HG03520 (cell line): Measurements from ENCODE around the gene PPP4R2.
A peak's percentile ranks its signal among the peaks of the same experiment; 100 is the strongest.
"Not testable (repeated sequence)": the region's sequence is repeated elsewhere in the genome, so short reads cannot be mapped to it uniquely, and the experiment has no call there.

Source experiments
- ATAC-seq: cut with Tn5 transposase; IDR thresholded peaks from one replicate; pipeline ENCODE4 v1.9.1; 2021; ENCODE audit warnings: mild to moderate bottlenecking, moderate library complexity; ENCODE audit not compliant: unreplicated experiment

The PPP4R2 gene

DNA sequence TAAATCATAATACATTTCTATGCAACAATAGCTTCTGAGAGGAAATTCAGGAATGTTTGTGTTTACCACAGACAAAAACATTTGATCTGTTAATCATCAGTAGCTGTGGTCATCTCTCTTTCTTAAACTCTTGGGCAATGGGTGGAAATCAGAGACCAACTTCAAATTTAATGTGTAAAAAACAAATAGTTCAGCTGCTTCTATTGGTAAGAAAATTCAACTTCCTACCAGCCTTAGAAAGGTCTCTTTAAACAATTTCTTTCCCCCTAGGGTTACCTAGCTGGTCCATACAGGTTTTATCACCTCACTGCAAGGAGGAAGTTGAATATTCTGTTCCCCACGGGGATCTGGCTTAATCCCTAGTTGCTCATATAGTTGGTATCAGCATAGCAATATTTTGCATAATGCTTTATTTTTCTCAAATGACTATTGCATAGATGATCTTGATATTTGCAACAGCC is 20.3 kb upstream of the PPP4R2 start:
- ATAC-seq = no peak

DNA sequence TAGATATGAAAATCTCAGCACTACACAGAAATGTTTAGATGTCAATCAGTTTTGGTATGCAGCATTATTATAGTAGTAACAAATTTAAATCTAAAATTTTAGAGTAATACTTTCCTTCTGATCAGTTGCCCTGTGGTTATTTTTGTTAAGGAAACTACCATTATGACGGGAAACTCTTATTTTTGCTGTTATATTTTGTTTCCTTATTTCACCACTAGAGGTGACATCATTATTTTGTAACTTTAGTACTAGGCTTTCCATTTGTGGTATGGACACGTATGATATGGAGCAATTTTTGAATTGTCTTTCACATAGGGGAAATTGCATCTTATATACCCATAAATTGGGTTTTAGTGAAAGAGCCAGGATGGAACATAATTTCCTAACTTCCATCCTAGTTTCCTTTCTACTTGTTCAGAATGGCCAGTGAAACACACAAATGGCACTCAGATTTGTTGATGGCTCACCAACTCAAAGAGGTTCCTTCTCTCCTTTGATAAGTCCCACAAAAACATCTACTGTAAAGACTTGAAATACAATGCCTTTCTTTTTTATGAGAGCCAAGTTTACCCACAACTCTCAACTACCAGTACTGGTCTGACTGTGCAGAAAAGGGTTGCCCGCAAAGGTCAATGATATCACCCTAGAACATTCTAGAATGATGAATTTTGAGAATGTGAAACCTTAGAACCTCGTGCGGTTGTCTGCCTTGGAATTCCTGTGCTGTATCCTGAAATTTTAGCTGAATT is 19.4 kb upstream of the PPP4R2 start:
- peak; percentile 63 for ATAC-seq

DNA sequence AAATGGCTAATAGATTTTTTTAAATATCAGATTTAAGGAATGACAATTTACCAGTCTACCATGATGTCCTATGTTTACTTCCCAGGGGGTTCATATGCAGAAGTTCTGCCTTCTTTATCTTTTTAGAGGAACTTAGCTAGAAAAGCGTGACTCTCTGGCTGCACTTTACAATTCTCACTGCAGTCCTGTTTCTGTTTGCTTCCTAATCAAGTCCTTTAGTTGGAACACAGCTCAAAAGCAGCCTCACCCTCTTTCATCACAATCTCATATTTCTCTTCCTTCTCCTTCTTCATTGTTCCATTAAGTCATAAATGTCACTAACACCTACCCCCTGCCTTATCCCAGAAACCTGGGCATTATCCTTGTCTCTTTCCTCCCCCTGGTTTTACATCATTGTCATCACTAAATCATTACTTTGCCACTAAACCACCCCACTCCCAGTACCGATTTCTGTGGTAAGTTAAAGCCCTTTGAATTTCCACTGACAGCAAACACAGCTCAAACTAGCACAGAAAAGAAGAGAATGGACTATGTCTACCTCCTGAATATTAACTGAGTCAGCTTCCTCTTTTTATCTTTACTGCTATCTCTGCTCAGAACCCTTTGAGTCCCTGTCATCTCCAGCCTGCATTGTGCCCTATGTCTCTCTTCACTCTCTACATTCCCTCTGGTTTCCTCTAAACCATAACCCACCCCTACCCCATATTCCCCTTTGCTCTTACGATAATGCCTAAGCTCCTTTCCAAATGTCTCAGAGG is 13.8 kb upstream of the PPP4R2 start:
- no peak for ATAC-seq

DNA sequence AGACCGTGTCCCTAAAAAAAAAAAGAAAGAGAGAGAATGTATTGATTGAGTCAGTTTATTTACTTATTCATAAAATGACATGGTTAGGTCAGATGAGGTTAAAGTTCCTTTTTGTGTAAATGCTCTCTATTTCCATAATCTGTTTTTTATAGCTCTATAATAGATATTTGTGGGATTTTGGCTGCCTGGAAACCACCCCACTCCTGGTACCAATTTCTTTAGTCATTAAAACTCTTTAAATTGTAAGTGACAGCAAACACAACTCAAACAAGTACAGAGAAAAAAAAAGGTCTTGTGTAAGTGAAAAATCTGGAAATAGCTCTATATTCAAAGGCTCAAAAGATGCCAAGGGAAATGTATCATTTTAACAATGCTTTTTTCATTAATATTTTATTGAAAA is 11.0 kb upstream of the PPP4R2 start:
- ATAC-seq = no peak

DNA sequence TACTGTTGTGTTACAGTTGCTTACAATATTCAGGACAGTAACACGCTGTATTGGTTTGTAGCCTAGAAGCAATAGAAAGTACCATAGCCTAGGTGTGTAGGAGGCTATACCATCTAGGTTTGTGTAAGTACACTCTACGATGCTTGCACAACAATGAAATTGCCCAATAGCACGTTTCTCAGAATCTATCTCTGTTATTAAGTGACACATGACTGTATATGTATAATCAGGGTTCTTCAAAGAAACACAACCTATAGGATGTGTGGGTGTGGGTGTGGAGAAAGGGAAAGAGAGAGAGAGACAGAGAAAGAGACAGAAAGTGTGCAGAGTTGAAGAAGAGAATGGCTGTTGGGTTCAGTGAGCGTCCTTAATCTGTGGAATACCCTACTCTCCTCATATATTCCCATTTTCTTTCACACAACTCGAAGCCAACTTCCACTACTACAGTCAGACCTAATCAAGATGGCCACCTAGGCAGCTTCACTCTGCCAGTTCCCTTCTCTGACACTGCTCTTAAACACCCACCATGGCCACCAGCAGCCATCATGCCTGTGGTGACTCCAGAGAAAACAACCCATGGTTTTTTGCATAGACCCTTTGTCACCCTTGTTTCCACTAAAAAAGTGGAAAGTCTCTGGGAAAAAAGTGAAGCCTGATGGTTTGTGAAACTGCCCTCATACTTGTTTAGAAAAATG is 5.8 kb upstream of the PPP4R2 start:
- no peak for ATAC-seq

DNA sequence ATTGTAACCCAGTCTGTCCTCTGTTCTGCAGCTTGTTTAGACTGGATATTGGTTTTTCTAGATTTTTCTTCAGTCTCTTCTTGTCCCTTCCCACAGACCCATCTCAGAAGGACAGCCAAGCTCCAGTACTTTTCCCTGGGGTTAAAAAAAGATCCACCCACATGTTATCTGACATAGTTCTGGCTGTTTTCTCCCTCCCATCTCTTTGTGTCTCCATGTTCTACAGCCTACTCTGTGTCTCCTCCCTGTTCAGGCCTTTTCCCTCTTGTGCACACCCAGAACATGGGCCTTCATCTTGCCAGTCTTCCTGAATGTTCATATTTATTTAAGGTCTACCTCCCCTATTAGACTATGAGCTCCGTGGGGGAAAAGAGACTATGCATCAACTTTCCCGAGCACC is 5.1 kb upstream of the PPP4R2 start:
- ATAC-seq = no peak

DNA sequence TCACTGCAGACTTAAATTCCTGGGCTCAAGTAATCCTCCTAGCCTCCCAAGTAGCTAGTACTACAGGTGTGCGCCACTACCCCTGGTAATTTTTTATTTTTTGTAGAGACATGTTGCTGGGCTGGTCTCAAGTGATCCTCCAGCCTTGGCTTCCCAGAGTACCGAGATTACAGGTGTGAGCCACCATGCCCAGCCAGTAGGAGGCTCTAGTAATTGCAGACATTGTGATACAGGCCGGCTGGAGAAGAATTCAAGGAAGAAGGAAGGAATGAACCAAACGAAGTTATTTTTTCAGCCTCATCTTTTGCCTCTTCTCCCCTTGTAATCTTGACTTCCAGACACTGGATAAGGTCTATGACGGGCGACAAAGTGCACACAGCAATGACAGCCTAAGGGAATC is 3.2 kb upstream of the PPP4R2 start:
- ATAC-seq = no peak

DNA sequence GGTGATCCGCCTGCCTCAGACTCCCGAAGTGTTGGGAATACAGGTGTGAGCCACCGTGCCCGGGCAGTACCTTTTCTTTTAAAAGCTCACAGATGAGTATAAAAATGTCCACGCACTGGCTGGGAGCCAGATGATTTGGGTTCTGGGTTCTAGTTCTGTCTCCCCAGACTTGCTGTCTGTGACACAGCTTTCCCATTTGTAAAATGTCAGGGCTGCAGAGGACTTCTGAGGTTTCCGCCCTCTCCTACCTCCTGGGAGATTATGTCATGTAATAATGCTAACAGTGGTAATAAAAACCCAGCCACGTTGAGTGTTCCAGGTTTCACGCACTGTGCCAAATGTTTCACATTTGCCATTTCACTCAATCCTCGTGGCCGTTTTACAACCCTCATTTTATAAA is 1.3 kb upstream of the PPP4R2 start:
- ATAC-seq = no peak

DNA sequence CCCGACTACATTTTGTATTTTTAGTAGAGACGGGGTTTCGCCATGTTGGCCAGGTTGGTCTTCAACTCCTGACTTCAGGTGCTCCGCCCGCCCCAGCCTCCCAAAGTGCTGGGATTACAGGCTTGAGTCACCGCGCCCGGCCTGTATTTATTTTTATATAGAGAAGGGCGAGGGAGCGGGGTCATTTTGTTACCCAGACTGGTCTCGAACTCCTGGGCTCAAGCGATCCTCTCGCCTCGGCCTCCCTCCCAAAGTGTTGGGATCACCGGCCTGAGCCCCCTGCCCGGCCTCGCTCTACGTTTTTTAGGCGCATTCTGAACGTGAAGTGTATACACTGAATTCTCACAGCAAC is 514 bp upstream of the PPP4R2 start:
- ATAC-seq = no peak

DNA sequence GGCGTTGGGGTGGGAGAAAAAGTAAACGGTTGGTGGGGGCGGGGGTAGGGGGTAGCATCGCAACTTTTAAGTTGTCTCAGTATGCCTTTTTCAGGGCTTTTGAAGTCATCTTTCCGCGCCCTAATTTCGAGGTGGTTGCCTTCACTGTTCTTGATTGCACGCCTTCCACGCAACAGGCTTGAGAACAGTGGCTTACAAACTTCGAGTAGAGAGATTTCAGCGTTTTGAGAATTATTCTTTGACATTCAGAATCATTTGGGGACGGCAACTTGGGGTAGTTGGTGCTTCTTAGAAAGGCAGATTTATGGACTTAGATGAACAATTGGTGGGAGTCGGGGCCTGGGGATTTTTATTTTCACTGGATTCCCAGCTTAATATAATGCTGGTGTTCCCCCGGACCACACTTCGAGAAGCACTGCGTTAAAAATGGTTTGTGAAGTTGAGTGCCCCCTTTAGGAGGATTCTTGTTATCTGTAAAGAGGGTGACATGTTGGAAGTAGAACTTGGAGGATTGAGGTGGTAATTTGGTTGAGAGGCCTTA is 880 bp downstream of the PPP4R2 start:
- peak; percentile 1 for ATAC-seq

DNA sequence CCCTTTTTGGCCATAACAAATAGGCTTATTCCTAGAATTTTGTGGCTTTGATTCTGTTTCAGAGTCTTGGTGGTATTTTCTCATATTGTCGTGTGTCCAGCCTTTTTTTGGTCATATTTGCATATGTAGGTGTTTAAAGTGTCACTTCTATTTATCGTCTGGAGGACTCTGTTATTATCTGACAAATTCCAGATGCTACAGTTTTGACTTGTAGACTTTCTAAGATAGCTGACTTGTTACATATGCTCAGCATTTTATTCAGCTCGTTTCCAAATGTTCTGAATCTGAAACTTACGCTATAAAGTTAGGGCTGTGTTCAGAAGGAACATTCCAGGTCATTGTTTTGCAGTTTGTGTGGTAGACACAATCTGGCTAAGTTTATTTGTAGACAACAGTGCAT is 1.9 kb downstream of the PPP4R2 start:
- ATAC-seq = no peak

DNA sequence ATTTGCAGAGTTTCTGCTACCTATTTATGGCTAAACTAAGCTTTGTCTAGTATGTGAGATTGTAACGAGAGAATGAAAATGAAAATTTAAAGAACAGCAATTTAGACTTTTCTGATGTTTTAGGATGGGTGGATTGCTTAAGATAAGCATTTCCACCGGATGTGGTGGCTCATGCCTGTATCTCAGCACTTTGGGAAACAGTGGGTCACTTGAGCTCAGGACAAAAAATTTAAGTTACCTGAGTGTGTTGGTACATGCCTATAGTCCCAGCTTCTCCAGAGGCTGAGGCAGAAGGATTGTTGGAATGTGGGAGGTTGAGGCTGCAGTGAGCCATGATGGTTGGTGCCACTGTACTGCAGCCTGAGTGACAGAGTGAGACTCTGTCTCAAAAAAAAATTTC is 3.3 kb downstream of the PPP4R2 start:
- ATAC-seq = no peak

DNA sequence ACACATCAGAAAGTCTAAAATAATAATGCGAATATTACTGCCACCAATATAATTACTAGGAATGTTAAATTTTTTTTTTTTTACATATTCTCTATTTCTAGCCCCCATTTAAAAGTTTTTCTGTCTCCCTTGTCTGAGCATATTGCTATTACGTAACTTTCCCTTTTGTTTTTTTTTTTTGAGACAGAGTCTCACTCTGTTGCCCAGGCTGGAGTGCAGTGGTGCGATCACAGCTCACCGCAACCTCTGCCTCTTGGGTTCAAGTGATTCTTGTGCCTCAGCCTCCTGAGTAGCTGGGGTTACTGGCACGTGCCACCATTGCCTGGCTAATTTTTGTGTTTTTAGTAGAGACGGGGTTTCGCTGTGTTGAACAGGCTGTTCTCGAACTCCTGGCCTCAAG is 6.4 kb downstream of the PPP4R2 start:
- ATAC-seq = not testable (repeated sequence)

DNA sequence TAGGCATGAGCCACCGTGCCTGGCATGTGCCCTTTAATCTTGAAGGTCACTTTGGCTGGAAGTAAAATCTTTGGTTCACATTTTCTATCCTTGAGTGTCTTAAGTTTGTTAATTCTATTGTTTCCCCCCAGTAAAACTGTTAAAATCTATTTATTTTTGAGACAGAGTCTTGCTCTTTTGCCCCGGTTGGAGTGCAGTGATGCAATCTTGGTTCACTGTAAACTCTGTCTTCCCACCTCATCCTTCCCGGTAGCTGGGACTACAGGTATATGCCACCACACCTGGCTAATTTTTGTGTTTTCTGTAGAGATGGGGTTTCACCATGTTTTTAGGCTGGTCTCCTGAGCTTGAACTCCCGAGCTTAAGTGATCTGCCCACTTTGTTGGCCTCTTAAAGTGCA is 7.7 kb downstream of the PPP4R2 start:
- ATAC-seq = no peak

DNA sequence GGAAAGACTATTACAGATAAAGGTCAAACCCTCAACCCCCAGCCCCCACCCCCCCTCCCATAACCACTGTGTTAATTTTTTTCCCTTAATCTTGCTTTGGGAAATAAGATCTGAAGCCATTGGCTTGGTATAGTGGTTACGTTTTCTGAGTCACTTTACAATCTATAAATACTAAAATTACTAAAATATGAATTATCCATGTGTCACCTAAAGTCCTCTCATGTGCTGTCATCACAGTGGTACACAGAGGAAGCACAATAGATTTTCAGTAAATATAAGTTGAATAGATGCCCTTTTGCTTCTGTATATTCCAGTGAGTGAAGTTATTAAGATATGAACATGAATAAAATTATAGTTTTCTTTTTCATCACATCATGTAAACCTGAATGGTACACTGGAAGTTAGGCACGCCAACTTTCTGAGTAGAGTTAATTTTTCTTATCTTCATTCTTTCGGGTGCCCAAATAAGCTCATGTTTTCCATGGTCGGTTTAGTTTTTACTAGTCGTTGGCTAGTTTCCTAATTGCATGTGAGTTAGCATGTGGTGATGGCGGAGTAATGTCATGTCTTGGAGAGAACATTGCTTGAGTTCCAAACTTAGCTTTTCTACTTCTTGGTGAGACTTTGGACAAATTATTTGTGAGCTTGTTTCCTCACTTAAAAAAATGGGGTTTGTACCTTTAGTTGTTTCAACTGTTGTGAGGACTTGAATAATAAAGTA is 11.5 kb downstream of the PPP4R2 start:
- ATAC-seq = no peak

DNA sequence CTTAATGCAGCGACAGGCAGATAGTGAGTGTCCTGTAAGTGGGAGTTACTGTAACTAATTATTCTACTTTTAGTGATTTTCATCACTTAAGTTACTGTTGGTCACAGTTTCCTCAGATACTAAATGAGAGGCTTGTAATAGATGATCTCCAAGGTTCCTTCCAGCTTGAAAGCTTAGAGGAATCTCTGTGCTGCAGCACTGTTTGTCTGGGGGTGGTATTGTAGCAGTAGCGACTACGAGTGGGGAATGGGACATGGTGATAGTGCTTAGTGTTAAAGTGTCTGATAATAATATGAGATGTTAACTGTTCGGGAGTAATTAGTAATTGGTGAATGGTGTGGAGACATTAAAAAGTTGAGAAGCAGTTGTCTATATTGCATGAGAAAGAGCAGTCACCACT is 12.4 kb downstream of the PPP4R2 start:
- ATAC-seq = no peak

DNA sequence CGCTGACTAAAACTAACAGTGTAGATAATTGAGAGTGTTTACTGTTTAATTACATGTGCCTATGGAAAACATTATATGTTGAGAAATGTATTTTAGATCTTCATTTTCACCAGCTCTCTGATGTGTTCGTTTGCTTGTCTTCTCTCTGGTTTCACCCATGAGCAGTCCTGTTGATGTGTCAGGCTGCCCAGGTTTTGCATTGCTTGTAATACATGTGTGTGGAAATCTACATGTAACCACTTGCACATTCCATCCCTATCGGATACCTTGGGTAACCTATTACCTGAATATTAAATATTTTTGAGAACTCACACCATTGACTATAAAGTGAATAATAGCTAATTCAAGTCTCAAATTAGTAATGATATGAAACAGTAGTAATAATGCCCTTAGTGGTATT is 13.1 kb downstream of the PPP4R2 start:
- no peak for ATAC-seq

DNA sequence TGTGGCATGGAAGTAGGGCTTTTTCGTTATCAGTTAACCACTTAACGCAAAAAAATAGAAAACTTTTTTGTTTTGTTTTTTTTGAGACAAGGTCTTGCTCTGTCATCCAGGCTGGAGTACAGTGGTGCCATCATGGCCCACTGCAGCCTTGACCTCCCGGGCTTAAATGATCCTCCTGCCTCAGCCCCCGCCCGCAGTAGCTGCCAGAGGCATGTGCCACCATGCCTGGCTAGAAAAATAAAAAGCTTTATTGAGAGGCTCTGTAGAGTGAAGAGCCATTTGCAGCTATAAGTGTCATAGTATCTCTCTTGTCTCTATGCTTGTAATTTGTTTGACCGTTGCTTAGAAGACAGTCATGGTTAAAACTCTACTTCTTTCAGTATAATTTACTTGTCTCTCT is 13.5 kb downstream of the PPP4R2 start:
- ATAC-seq = no peak

DNA sequence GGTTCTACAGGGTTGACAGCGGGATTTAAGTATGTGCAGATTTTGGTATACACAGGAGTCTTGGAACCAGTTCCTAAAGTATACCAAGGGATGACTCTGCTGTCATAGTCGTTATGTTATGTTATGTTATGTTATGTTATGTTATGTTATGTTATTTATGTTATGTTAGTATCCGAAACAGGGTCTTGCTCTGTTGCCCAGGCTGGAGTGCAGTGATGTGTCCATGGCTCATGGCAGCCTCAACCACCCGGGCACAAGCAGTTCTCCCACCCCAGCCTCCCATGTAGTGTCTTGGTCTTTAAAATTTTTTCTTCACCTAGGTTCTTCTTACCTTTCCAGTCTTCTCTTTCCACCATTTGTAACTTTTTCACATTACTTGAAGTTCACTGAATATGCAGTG is 21.7 kb downstream of the PPP4R2 start:
- ATAC-seq = no peak

DNA sequence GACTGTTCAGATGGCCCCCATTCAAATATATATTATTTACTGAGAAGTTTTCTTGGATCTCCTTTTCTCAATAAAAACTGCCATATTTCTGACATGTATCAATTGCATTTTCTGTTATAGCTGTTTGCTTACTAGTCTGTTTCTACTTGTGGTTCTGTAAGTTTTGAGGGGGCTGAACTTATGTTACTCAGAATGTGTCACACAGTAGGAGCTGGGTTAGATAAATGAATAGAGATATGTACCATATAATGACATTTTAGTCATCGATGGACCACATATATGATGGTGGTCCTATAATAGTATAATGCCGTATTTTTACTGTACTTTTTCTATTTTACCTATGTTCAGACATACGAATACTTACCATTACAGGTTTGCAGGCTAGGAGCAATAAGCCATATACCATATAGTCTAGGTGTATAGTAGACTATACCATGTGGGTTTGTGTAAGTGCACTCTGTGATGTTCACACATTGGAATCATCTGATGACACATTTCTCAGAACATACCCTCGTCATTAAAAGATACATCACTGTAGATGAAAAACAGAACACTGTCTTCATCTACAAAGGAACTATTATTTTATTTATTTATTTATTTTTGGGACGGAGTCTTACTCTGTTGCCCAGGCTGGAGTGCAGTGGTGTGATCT is 22.3 kb downstream of the PPP4R2 start:
- no peak for ATAC-seq
